ENCODE data around the gene DNAJC1.

DNAJC1 gene

DNA sequence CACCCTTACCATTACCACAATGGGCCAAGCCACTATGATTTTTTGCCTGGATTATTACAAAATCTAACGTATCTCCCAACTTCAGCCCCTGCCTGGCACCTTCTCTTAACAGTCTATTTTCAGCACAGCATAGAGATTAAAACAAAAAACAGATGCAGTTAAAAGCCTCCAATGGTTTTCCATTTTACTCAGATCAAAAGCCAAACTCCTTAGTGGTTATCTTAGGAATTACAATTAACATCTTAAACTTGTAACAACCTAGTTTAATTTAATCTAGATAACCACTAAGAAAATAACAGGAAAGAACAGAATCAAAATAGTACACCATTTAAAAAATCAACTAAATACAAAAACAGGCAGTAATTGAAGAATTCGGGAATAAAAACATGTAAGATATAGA is 43.5 kb downstream of the DNAJC1 start:
- no peak for DNase-seq (ENCODE audit: low spot score)

GRCh38 chr10:21954690-21955089 is 48.8 kb downstream of the DNAJC1 start:
- no peak for DNase-seq (ENCODE audit: low spot score)

GRCh38 chr10:21954132-21954531 is 49.4 kb downstream of the DNAJC1 start:
- DNase-seq (ENCODE audit: low spot score): no peak

DNA sequence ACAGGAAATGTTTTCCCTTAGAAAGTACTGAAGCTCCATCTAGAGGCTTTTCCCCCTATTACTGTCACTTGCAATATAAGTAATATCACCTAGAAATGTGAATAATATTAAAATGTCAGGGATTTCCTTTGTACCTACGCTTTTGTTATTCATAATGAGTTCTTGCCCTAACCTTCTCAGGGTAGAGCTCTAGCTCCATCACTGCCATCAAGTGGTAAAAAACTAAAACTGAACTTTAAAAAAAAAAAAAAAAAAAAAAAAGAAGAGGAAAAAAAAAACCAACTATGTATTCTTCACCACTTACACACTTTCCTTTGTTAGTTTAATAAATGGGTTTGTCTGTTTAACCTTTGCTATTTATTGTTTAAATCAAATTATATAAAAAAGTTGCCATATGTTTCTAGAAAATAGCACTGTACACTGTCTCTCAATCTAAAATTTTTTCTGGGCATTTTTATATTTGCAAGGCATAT is 49.9 kb downstream of the DNAJC1 start:
- DNase-seq (ENCODE audit: low spot score): peak; percentile 19

DNA sequence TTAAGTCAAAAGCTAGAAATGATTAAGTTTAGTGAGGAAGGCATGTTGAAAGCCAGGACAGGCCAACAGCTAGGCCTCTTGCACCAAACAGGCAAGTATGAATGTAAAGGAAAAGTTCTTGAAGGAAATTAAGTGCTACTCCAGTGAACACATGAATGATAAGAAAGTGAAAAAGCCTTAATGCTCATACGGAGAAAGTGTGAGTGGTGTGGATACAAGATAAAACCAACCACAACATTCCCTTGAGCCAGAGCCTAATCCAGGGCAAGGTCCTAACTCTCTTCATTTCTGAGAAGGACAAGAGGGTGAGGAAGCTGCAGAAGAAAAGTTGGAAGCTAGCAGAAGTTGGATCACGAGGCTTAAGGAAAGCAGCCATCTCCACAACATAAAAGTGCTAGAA is 53.0 kb downstream of the DNAJC1 start:
- DNase-seq (ENCODE audit: low spot score): no peak

- DNase-seq (ENCODE audit: low spot score): no peak
These were observed 56.6 kb downstream of the DNAJC1 start for GRCh38 chr10:21946946-21947345.

DNA sequence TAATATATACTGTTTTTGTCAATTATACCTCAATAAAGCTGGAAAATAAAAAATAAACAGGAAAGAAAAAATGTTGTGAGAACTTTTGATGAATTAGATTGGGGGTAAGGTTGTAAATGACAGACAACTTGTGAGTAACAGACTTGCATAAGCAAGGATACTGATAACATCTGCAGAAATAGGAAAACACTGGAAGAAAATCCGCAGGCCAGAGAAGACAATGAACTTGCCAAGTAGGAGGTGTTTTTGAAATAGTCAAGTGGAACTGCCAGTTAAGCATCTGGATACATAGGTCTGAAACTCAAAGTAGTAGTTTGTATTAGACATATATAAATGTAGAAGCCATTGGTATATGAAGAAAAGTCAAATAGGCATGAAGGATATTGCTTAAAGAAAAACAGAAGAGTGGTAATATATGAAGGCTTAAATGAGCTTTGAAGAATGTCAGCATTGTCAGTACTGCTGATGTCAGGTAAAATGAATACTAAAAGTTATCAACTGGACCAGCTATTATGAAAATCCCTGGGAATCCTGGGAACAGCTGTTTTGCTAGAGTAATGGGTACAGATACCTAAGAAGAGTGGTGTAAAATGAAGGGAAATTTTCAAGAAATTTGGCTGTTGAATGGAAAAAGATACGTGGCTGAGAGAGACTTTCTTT is 58.7 kb downstream of the DNAJC1 start:
- DNase-seq (ENCODE audit: low spot score): no peak

DNA sequence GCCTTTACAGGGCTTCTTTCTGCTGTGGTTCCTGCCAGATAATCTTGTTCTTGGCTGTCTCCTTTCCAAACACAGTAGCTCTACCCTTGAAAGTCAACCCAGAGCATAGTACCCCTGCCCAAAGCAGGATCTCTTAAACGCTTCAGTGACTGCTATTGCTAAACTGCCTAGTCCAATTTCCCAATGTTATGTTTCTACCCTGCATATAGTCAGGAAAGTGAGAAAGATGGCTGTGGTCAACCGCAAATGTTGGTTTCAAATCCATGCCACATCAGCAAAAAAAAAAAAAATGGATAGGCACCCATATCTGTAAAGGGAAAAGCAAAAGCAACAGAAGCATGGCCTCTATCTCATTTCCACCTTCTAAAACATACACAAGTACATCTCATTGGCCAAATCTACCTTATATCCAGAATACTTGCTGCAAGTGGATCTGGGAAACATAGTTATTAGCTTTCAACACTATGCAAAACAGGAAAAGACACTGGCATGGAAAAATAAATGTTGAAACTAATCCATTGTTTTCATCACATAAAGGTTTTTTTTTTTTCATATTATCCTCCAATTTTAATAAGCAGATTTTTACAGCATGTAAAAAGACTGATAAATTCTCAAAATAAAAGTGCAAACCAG is 59.8 kb downstream of the DNAJC1 start:
- DNase-seq (ENCODE audit: low spot score): no peak

DNA sequence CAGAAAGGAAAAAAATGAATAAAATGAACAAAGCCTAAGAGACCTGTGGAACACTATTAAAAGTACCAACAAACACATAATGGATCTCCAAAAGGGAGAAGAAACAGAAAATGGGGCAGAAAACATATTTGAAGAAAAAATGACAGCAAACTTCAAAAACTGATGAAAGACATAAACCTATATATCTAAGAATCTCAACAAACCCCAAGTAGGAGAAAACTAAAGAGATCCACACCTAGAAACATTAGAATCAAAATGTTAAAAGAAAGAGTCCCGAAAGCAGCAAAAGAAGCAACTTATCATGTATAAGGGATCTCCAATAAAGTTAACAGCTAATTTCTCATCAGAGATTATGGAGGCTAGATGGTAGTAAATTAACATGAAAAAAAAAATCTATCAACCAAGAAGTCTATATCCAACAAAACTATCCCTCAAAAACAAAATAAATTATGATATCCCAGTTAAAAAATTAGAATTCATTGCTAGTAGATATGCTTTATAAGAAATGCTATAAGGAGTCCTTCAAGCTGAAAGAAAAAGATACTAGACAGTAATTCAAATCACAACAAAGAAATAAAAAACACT is 68.0 kb downstream of the DNAJC1 start:
- DNase-seq (ENCODE audit: low spot score): no peak

DNA sequence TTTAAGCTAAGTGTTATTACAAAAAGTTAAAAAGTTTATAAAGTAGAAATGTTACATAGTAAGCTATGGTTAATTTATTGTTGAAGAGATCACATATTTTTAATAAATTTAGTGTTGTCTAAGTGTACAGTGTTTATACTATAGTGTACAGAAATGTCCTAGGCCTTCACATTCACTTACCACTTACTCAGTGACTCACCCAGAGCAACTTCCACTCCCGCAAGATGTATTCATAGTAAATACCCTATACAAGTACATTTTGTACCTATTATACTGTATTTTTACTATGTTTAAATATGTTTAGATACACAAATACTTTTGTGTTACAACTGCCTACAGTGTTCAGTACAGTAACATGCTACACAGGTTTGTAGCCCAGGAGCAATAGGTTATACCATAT is 69.2 kb downstream of the DNAJC1 start:
- DNase-seq (ENCODE audit: low spot score): no peak

- no peak for DNase-seq (ENCODE audit: low spot score)
These were observed 74.5 kb downstream of the DNAJC1 start for GRCh38 chr10:21929070-21929469.

GRCh38 chr10:21927631-21928353 is 75.7 kb downstream of the DNAJC1 start:
- no peak for DNase-seq (ENCODE audit: low spot score)

- no peak for DNase-seq (ENCODE audit: low spot score)
These were observed 76.6 kb downstream of the DNAJC1 start for GRCh38 chr10:21926949-21927348.

DNA sequence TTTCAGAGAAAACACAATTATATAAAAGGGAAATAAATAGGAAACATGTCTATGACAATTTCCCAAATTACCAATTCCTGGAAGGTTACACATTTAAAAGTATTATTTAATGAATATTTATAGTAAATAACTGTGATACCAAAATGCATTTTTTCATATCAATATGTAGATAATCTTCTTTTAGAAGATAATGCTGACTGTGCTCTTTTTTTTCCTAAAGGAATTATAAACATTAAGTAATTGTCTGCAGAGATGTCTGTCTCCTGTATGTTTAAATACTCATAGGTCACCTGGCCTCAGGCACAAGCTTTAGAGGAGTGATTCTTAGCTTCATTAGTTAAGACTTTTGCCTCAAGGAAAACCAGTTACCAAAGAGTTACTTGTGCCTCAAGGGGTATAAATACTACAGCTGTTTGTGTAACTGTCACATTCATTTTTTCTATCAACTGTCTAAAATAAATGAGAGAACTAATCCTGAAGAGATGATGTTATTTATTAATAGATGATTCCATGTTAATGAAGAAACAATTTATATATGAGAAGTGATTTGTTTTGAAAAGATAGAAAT is 77.1 kb downstream of the DNAJC1 start:
- DNase-seq (ENCODE audit: low spot score): no peak

GRCh38 chr10:21925851-21926250 is 77.7 kb downstream of the DNAJC1 start:
- DNase-seq (ENCODE audit: low spot score): no peak

DNA sequence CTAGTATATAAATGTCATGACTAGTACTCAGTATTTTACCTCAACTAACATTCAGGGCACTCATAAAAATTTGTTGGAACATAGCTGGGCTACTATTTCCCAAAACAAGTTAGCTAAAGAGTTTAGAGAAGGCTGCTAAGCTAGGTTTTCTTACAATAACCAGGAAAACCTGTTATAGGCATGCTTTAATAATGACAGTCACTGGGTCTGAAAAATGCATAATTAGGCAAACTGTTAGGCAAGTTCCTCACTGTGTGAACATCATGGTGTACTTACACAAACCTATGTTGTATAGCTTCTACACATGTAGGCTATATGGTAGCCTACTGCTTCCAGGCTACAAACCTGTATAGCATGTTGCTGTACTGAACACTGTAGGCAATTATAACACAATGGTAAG is 79.0 kb downstream of the DNAJC1 start:
- DNase-seq (ENCODE audit: low spot score): no peak

GRCh38 chr10:21920633-21921032 is 82.9 kb downstream of the DNAJC1 start:
- no peak for DNase-seq (ENCODE audit: low spot score)

DNA sequence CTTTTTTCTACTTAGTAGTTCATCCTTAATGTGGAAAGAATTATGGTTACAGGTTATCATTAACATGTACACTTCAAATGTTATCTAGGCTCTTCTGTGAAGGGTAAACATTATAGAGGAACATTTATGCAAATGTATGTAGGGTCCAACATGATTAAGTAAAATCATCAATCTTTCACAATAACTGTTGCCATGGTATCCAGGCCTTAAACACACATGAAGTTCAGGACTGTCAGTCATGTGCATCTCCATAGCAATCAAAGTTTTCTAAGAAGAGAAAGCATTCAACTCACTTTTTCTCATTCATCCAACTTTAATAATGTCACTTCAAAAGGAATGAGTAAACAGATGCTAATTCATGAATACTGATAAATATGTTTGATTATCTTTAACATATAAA is 83.6 kb downstream of the DNAJC1 start:
- no peak for DNase-seq (ENCODE audit: low spot score)

- no peak for DNase-seq (ENCODE audit: low spot score)
These were observed 84.4 kb downstream of the DNAJC1 start for GRCh38 chr10:21919117-21919516.

GRCh38 chr10:21912625-21913024 is 90.9 kb downstream of the DNAJC1 start:
- no peak for DNase-seq (ENCODE audit: low spot score)

DNA sequence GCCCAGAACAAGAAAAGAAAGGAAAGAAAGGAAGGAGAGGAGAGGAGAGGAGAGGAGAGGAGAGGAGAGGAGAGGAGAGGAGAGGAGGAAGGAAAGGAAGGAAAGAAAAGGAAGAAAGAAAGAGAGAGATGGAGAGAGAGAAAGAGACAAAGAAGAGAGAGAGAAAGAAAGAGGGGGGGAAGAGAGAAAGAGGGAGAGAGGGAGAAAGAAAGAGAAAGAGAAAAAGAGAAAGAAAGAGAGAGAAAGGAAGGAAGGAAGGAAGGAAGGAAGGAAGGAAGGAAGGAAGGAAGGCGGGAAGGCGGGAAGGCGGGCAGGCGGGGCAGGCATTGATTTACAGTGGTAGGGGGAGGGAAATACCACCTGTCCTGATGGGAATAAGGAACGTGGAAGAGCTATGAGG is 92.7 kb downstream of the DNAJC1 start:
- no peak for DNase-seq (ENCODE audit: low spot score)

DNA sequence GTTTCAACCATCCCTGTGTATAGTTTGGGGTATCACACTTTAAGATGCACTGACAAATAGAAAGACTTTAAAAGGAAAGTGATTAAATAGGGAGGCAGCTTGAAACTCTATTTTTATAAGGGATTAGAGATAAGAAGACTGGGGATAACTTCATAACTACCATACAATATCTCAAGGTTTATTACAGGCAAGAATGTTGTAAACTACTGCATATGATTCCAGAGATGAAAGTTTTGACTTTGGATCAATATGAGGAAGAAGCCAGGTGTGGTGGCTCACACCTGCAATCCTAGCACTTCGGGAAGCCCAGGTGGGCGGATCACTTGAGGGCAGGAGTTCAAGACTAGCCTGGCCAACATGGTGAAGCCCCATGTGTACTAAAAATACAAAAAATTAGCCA is 96.1 kb downstream of the DNAJC1 start:
- DNase-seq (ENCODE audit: low spot score): no peak

- DNase-seq (ENCODE audit: low spot score): no peak
These were observed 98.6 kb downstream of the DNAJC1 start for GRCh38 chr10:21904930-21905329.
